HepG2 (cell line): Measurements from ENCODE around the gene EPS8L3. TPM values are rescaled to one million over a fixed set of nuclear protein-coding genes. Genes with fewer than 3 reads are reported as not detected.

Experiments
- ATF5 ChIP-seq: sonication (generic); formaldehyde crosslinking; IDR thresholded peaks from 2 replicates; pipeline ENCODE4 v1.4.0; 2020; ENCODE audit warnings: mild to moderate bottlenecking, low read depth, missing genetic modification reagents
- BORCS8-MEF2B ChIP-seq: sonication (generic); formaldehyde crosslinking; IDR thresholded peaks from 2 replicates; pipeline ENCODE4 v1.8.0; 2022; ENCODE audit warnings: mild to moderate bottlenecking, missing genetic modification reagents
- CREM ChIP-seq, 2 experiments: sonication (generic) in 1 of 2; formaldehyde crosslinking in 1 of 2; IDR thresholded peaks; 2 replicates each; pipeline versions ENCODE4 v1.4.0 to v1.6.1; 2016 to 2020; ENCODE audit warnings: antibody characterized with exemption in 1 of 2, mild to moderate bottlenecking in 1 of 2, missing genetic modification reagents in 1 of 2
- DR1 ChIP-seq: sonication (generic); formaldehyde crosslinking; IDR thresholded peaks from 2 replicates; pipeline ENCODE4 v1.8.0; 2021; ENCODE audit warnings: mild to moderate bottlenecking, missing genetic modification reagents, inconsistent platforms
- GABPA ChIP-seq, 2 experiments: IDR thresholded peaks; 2 replicates each; pipeline ENCODE4 v1.6.1; 2011 to 2016; ENCODE audit warnings: low read depth in 2 of 2, low read length in 1 of 2, missing biosample characterization in 1 of 2, missing genetic modification characterization in 1 of 2
- GTF2F1 ChIP-seq: fragments of 150-350 bp; IDR thresholded peaks from 2 replicates; pipeline ENCODE4 v1.6.1; 2014; ENCODE audit warnings: low read length
- HNRNPH1 ChIP-seq: fragments of 200-400 bp; formaldehyde crosslinking; optimal IDR thresholded peaks from 2 replicates; pipeline ENCODE3; 2017; ENCODE audit warnings: mild to moderate bottlenecking, low read depth, low read length
- KMT2B ChIP-seq: IDR thresholded peaks from 2 replicates; pipeline ENCODE4 v1.6.1; 2016; ENCODE audit warnings: missing genetic modification reagents, missing compliant biosample characterization
- MATR3 ChIP-seq: sonication (generic); formaldehyde crosslinking; IDR thresholded peaks from 2 replicates; pipeline ENCODE4 v1.4.0; 2020; ENCODE audit warnings: missing genetic modification reagents
- MTF1 ChIP-seq: sonication (generic); formaldehyde crosslinking; IDR thresholded peaks from 2 replicates; pipeline ENCODE4 v1.5.0; 2020; ENCODE audit warnings: missing genetic modification reagents
- MXD3 ChIP-seq: IDR thresholded peaks from 2 replicates; pipeline ENCODE4 v1.6.1; 2016; ENCODE audit warnings: mild to moderate bottlenecking, missing biosample characterization, missing genetic modification reagents
- PHF21A ChIP-seq: sonication (generic); formaldehyde crosslinking; IDR thresholded peaks from 2 replicates; pipeline ENCODE4 v1.5.0; 2020; ENCODE audit warnings: mild to moderate bottlenecking, missing genetic modification reagents
- PPARG ChIP-seq: conservative IDR thresholded peaks from 2 replicates; pipeline ENCODE4 v1.6.1; 2016; ENCODE audit warnings: missing biosample characterization, missing genetic modification reagents
- SAFB2 ChIP-seq: sonication (generic); formaldehyde crosslinking; IDR thresholded peaks from 2 replicates; pipeline ENCODE4 v1.5.1; 2020; ENCODE audit warnings: missing genetic modification reagents, low read depth, mild to moderate bottlenecking, borderline replicate concordance
- SKI ChIP-seq: fragments of 450-650 bp; IDR thresholded peaks from one replicate; pipeline ENCODE4 v1.6.1; 2018; ENCODE audit warnings: mild to moderate bottlenecking; ENCODE audit not compliant: partially characterized antibody
- TEF ChIP-seq: sonication (generic); formaldehyde crosslinking; IDR thresholded peaks from 2 replicates; pipeline ENCODE4 v1.5.0; 2020; ENCODE audit warnings: missing genetic modification reagents
- TP53 ChIP-seq: sonication (generic); formaldehyde crosslinking; conservative IDR thresholded peaks from 2 replicates; pipeline ENCODE4 v1.4.0; 2020; ENCODE audit warnings: missing genetic modification reagents
- ZFAT ChIP-seq: sonication (generic); formaldehyde crosslinking; conservative IDR thresholded peaks from 2 replicates; pipeline ENCODE4 v1.8.1; 2023; ENCODE audit warnings: missing genetic modification reagents, inconsistent platforms
- ZMYM4 ChIP-seq: sonication (generic); formaldehyde crosslinking; IDR thresholded peaks from 2 replicates; pipeline ENCODE4 v1.8.1; 2023; ENCODE audit warnings: mild to moderate bottlenecking, missing genetic modification reagents
- ZNF326 ChIP-seq: sonication (generic); formaldehyde crosslinking; IDR thresholded peaks from 2 replicates; pipeline ENCODE4 v1.4.0; 2020; ENCODE audit warnings: missing genetic modification reagents, borderline replicate concordance
- ZNF503 ChIP-seq: sonication (generic); formaldehyde crosslinking; IDR thresholded peaks from 2 replicates; pipeline ENCODE4 v1.4.0; 2020; ENCODE audit warnings: missing genetic modification reagents
- ZNF512 ChIP-seq: sonication (generic); formaldehyde crosslinking; IDR thresholded peaks from 2 replicates; pipeline ENCODE4 v1.4.0; 2020; ENCODE audit warnings: mild to moderate bottlenecking, missing genetic modification reagents
- ZNF543 ChIP-seq: sonication (generic); formaldehyde crosslinking; IDR thresholded peaks from 2 replicates; pipeline ENCODE4 v1.4.0; 2020; ENCODE audit warnings: mild to moderate bottlenecking, missing genetic modification reagents
- ZNF850 ChIP-seq: sonication (generic); formaldehyde crosslinking; conservative IDR thresholded peaks from 2 replicates; pipeline ENCODE4 v1.9.0; 2021; ENCODE audit warnings: mild to moderate bottlenecking, missing genetic modification reagents
- ZSCAN21 ChIP-seq: sonication (generic); formaldehyde crosslinking; IDR thresholded peaks from 2 replicates; pipeline ENCODE4 v1.8.0; 2022; ENCODE audit warnings: mild to moderate bottlenecking, missing genetic modification reagents, moderate library complexity, borderline replicate concordance
- polyA plus RNA-seq, 8 experiments: library from polyadenylated mRNA; depleted of rRNA in 3 of 8; stranded (reverse) in 7 of 8; unstranded in 1 of 8; fragments of >200 nt; fragmentation: Illumina TruSeq in 4 of 8; extraction: Trizol in 4 of 8; gene quantifications; 2 replicates each; pipeline versions ENCODE4 v1.2.1 to v1.2.3, GENCODE V29; 2011 to 2016; ENCODE audit warnings: low read depth in 4 of 8, missing spikeins in 1 of 8, mixed read lengths in 1 of 8; ENCODE audit not compliant: insufficient read depth in 1 of 8
- total RNA-seq, 5 experiments: library from RNA; depleted of rRNA; stranded (reverse); fragments of >200 nt; fragmentation: Illumina TruSeq; extraction: Trizol; gene quantifications; 2 replicates each; pipeline ENCODE4 v1.2.3, GENCODE V29; 2016; ENCODE audit warnings: low read depth in 1 of 5

Gene EPS8L3
- total and polyA plus RNA-seq, 2 of the 13 experiments (the other 11 are each of a cell fraction or from before 2014, with no cell fraction given): 18.2 to 106 TPM

GRCh38 chr1:109763646-109764415 is at the start of gene EPS8L3 (continued):
- TF ChIP-seq GABPA (IDR thresholded peaks at IDR 0.05; ENCODE audit: low read depth, low read length) (no peak), GABPA (CRISPR knock-in tag; IDR thresholded peaks at IDR 0.05; ENCODE audit: low read depth) (peak; percentile 34; the same call in 1 of the 2 replicates), GTF2F1 (no peak), MTF1 (no peak), TEF (CRISPR knock-in tag) (no peak), SAFB2 (no peak; the same call in 1 of the 2 replicates), ATF5 (CRISPR knock-in tag) (no peak), ZNF543 (CRISPR knock-in tag) (no peak; the same call in 1 of the 2 replicates), CREM (IDR thresholded peaks at IDR 0.05) (peak; percentile 44; the same call in 1 of the 2 replicates), CREM (CRISPR knock-in tag; IDR thresholded peaks at IDR 0.05) (no peak), ZNF326 (CRISPR knock-in tag) (no peak), BORCS8-MEF2B (CRISPR knock-in tag) (peak; percentile 71; the same call in 1 of the 2 replicates), PHF21A (CRISPR knock-in tag) (0 out of 2 replicates have a peak, but pooled peaks have one; percentile 51), SKI (no peak), MXD3 (peak; percentile 57; the same call in 1 of the 2 replicates), PPARG (CRISPR knock-in tag) (peak; percentile 43; the same call in 1 of the 2 replicates), HNRNPH1 (no peak), TP53 (CRISPR knock-in tag) (no peak), MATR3 (CRISPR knock-in tag) (no peak), ZNF512 (CRISPR knock-in tag) (no peak; the same call in 1 of the 2 replicates), ZNF850 (CRISPR knock-in tag) (no peak), ZMYM4 (CRISPR knock-in tag) (peak; percentile 53), DR1 (peak; percentile 28; the same call in 1 of the 2 replicates), ZSCAN21 (no peak; the same call in 1 of the 2 replicates), ZFAT (no peak), ZNF503 (CRISPR knock-in tag) (no peak), KMT2B (CRISPR knock-in tag) (no peak)
